ENCODE measurements around the gene PALLD.

PALLD gene

DNA sequence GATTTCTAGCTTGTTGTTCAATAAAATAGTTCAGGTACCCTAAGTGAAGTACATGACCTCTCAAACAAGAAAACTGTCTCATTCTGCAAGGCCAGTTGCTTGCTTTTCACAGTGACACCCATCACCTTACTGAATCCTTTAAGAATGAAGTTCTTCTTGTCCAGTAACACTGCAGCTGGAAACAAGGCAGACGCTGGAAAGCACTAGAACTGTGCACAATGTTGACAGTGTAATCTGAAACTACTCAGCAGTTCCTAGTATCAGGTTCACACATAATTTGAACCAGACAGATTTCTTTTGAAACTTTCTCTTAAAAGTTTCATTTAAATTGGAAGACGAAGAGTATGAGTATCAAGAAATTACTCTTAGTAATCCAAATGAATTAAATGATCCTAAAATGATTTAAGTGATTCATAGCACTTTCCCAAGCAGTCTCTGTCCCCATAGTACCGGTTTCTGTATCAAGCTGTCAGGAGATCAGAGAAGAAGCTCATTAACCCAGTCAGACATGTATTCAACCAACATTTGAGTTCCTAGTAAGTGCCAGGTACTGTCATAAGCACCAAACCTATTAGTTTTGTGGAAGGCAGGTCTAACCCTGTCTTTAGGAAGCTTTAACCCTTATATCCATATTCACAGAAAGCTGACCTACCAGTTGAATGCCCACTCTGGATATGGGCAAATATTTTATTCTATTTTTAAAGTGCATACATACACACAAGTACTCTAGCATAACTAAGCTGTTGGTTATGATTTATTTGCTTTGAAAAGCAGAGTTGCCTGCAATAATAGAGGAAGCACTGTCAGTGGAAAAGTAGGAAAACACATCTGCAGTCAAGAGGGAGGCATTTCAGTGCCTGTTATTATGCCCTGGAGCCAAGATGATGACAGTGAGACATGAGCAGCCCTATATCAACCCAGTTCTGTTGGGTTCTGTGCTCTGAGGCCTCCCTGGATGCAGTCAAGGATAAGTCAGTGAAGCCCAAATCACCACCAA, 63.6 kb downstream of the PALLD start:
- no peak for DNase-seq

- no peak for DNase-seq
Observed at GRCh38 chr4:168562041-168562571, 65.3 kb downstream of the PALLD start.

DNA sequence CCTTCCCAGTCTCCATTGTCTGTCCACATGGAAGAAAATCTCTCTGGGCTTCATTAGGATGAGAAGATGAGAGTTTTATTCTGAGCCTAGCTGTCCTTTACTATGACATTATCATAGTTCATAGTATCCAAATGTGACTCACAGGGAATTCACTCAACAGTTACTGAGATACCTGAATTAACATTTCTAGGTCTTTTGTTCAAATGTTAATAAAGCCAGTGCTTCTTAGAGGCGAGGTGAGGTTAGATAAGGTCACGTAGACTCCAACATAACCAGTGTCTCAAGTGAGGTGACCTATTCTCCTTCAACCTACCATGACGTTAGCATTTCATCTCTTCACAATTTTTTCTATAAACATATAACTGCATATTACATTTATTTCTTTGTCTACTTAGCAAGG, 67.2 kb downstream of the PALLD start:
- no peak for DNase-seq

DNA sequence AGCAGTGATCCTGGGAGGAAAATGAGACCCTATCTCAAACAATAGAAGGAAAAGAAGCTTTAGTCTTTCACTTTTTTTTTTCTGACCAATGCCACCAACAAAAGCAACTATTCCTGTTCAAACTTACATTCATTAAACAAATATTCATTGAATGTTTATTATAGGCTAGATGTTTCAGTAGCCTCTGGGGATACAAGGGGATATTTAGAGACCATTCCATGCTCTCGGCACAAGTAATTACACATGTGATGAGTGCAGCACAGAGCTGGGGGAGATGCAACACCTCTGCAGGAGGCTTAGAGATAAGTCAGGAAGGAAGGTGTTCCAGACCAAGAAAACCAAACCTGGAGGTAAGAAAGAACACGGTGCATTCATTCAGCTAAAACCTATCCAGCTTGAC, 68.3 kb downstream of the PALLD start:
- no peak for DNase-seq

GRCh38 chr4:168566726-168567125, 69.9 kb downstream of the PALLD start:
- DNase-seq = no peak

GRCh38 chr4:168569066-168569930, 72.4 kb downstream of the PALLD start:
- no peak for DNase-seq

DNA sequence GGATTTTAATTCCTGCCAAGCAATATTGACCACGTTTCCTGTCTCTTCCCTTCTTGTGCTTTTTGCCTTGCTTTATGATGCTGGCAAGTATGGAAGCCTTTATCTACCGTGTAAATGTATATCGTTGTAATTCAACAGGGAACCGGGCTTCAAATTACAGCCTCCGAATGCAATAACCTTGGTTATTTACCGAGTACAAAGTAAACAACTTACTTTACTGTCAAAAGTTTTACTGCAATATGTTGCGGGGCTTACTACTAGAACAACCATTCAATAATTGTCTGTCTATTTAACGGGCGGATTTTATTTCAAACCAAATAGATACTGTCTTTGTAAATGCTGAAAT, 73.1 kb downstream of the PALLD start:
- no peak for DNase-seq

DNA sequence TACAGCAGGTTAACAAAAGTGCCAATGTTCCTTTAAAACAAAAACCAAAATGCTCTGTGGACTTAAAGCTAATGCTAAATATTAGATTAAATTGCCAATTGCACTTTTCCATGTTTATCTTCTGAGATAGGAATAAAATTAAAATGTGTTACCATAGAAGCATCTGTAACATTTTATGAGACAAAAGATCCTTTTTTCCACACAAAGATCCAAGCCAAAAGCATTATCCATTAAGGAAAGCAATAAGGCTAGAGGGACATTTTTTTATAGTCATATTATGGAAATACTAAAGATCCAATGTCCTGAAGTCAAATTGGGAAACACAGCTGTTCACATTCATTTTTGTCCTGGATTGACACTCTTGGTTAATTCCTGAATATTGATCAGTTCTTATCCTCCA, 73.6 kb downstream of the PALLD start:
- no peak for DNase-seq

- DNase-seq = no peak
Observed at GRCh38 chr4:168572002-168572401, 75.2 kb downstream of the PALLD start.

- no peak for DNase-seq
Observed at GRCh38 chr4:168573870-168574269, 77.0 kb downstream of the PALLD start.

DNA sequence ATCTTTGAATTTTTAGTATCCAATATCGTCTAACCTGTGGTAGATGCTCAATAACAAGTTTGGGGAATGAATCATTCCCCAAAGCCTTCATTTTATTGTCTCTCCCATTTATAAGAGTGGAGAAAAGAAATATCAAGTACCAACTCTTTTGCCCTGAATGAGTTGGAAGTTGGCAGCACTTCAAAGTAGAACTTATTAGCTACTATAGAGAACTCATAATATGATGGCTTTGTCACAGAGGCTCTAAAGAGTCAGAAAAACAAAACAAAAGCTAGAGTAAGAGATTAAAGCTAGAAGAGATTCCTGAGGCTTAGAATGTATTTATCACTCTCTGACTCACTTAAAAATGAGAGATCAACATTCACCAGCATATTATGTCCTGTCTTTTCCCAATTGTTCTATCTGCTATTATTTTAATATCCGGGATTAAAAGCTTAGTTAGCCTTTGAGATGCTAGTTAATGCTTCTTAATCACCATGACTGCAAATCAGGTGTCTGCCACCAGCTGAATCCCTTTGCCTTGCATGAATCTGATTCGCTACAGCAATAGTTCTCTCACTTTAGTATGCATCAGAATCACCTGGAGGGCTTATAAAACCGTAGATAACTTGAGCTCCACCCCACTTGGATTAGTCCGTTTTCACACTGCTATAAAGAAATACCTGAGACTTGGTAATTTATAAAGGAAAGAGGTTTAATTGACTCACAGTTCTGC, 77.9 kb downstream of the PALLD start:
- DNase-seq = no peak

DNA sequence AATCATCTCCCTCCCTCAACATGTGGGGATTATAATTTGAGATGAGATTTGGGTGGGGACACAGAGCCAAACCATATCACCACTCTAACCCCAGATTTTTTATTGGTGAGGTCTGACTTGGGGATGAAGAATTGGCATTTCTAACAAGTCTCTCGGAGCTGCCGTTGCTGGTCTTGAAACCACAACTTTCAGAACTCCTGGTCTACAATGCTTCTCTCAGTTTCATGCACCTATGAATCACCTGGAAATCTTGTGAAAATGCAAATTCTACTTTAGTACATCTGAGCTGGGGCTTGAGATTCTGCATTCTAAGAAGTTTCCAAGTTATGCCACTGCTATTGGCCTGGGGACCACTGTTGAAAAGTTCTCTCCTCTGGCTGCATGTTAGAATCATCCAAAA, 78.6 kb downstream of the PALLD start:
- DNase-seq = no peak

GRCh38 chr4:168577624-168578023, 80.8 kb downstream of the PALLD start:
- no peak for DNase-seq

GRCh38 chr4:168580228-168580627, 83.4 kb downstream of the PALLD start:
- DNase-seq = no peak

- no peak for DNase-seq
Observed at GRCh38 chr4:168584321-168584771, 87.5 kb downstream of the PALLD start.

GRCh38 chr4:168585168-168586091, 88.6 kb downstream of the PALLD start:
- peak; percentile 27 to 28 for DNase-seq

DNA sequence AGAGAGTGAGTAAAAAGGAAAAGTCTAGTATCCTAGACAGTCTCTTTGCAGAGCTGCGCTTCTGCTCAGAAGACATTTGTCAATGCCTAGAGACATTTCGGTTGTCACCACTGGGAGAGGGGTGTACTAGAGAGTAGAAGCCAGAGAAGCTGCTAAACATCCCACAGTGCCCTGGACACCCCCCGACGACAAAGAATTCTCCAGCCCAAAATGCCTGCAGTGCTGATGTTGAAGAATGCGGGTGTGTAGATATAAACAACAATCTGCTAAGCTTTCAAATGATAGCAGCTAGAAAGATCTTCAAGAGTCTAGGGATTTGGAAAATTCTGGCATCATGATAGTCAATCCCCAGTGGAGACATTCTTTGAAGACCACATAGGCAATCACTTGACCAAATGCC, 90.1 kb downstream of the PALLD start:
- no peak for DNase-seq

- DNase-seq = no peak
Observed at GRCh38 chr4:168587411-168588125, 90.7 kb downstream of the PALLD start.

GRCh38 chr4:168588916-168589531, 92.2 kb downstream of the PALLD start:
- DNase-seq = no peak

GRCh38 chr4:168592676-168593075, 95.8 kb downstream of the PALLD start:
- DNase-seq = no peak
